Naive thymus-derived CD8-positive, alpha-beta T cell (primary cell): ENCODE measurements around the gene DTL. TPM values are rescaled to one million over a fixed set of nuclear protein-coding genes. Genes with fewer than 3 reads are reported as not detected.
"Not testable (repeated sequence)": the region's sequence is repeated elsewhere in the genome, so short reads cannot be mapped to it uniquely, and the experiment has no call there.

Experiments used
- ATAC-seq, 2 donors: fragments of 150-1000 bp; cut with Tn5 transposase in 1 of 2; sonication (Bioruptor Pico), chemical (Tn5 transposase) in 1 of 2; 1 replicate in 1 of 2; 2 replicates in 1 of 2; pipeline ENCODE4 v1.10.0; 2021; ENCODE audit warnings: mild to moderate bottlenecking in 2 of 2, moderate library complexity in 2 of 2
- POLR2A ChIA-PET: fragments of 350-600 bp; sonication (Branson Sonifier 250); formaldehyde crosslinking; loops from one replicate; lab custom pipeline; 2021; ENCODE audit warnings: antibody characterized with exemption; lab: Charles Lee
- DNase-seq, 10 donors: peaks; one replicate each; pipeline versions ENCODE4 v3.0.0 to v3.0.0-alpha.2; 2020 to 2022
- H3K27ac Mint-ChIP-seq, 10 donors: one replicate each; pipeline ENCODE4 v1.8.0; 2020 to 2022; ENCODE audit warnings: mild to moderate bottlenecking in 10 of 10, mixed read lengths in 10 of 10, moderate library complexity in 4 of 10, inconsistent platforms in 1 of 10
- H3K27me3 Mint-ChIP-seq, 5 donors: one replicate each; pipeline ENCODE4 v1.8.0; 2021 to 2022; ENCODE audit warnings: mixed read lengths in 5 of 5
- H3K36me3 Mint-ChIP-seq, 3 donors: one replicate each; pipeline ENCODE4 v1.8.0; 2020 to 2022; ENCODE audit warnings: mixed read lengths in 3 of 3, mild to moderate bottlenecking in 2 of 3, inconsistent platforms in 1 of 3
- H3K4me1 Mint-ChIP-seq, 4 donors: one replicate each; pipeline ENCODE4 v1.8.0; 2021 to 2022; ENCODE audit warnings: mixed read lengths in 4 of 4
- H3K4me3 Mint-ChIP-seq, 10 donors: one replicate each; pipeline ENCODE4 v1.8.0; 2020 to 2022; ENCODE audit warnings: mild to moderate bottlenecking in 10 of 10, mixed read lengths in 10 of 10, moderate library complexity in 6 of 10, inconsistent platforms in 1 of 10
- H3K9me3 Mint-ChIP-seq, 9 donors: one replicate each; pipeline ENCODE4 v1.8.0; 2020 to 2022; ENCODE audit warnings: mixed read lengths in 9 of 9, mild to moderate bottlenecking in 3 of 9, inconsistent platforms in 1 of 9, moderate library complexity in 1 of 9
- polyA plus RNA-seq, 3 donors: library from polyadenylated mRNA; unstranded; fragments of 300-500 nt; fragmentation: Illumina TruSeq; gene quantifications; one replicate each; pipeline ENCODE4 v1.2.3, GENCODE V29; 2021
- total RNA-seq, 8 experiments: library from RNA in 2 of 8; stranded (reverse) in 2 of 8; gene quantifications; one replicate each; pipeline ENCODE4 v1.2.3 and lab custom pipeline; 2021 to 2026

Gene DTL
- total and polyA plus RNA-seq, 5 experiments from 2014 or later: 0.11 to 0.62 (median 0.34) TPM

DNA sequence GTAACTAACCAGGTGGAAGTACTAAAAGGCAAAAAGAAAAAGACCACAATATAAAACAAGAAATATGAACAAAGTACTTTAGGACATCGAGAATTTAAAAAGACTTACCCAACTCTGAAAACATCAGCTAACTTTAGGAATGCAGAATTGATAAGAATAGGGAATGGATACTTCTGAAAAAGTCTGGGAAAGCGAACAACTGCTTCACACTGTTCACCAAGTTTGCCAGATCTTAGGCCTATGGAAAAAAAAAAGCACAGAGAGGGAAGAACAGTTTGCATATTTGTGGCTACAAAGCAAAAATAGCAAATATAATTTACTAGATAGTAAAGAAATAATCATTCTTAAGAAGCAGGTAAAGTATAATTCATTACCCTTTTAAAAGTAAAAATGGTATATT is 14.6 kb upstream of the DTL start:
- Mint-ChIP-seq H3K36me3 (peaks cover 7 to 35% (median 22%) of the 10 kb centered on the region in 3 donors), H3K27me3 (no peaks in the 10 kb centered on the region)

DNA sequence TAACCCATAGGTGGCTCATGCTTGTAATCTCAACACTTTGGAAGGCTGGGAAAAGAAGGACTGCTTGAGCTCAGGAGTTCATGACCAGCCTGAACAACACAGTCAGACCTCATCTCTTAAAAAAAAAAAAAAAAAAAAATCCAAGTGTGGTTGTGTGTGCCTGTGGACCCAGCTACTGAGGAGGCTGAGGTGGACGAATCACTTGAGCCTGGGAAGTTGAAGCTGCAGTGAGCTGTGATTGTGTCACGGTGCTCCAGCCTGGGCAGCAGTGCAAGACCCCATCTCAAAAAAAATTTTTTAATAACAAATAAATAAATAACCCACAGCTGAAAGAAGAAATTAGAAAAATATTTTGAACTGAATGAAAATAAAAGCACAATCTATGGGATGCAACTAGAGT is 14.0 kb upstream of the DTL start:
- H3K9me3 Mint-ChIP-seq: peaks cover 0 to 7% (median 2%) of the 10 kb centered on the region in 9 donors
- peaks cover 7 to 30% (median 19%) of the 10 kb centered on the region in 3 donors for H3K36me3 Mint-ChIP-seq
- H3K27me3 Mint-ChIP-seq: no peaks in the 10 kb centered on the region
- DNase-seq (no peak), ATAC-seq (no peak)
- POLR2A ChIA-PET: no interaction called here
- H3K4me1 Mint-ChIP-seq: peaks cover 2 to 10% (median 5%) of the 10 kb centered on the region in 4 donors
- no peak overlapping the region for H3K27ac Mint-ChIP-seq
- H3K4me3 Mint-ChIP-seq: no peak overlapping the region

More for the DNA sequence above, 14.6 kb upstream of the DTL start:
- Mint-ChIP-seq H3K4me3 (no peak overlapping the region), H3K4me1 (peaks cover 0 to 6% (median 4%) of the 10 kb centered on the region in 4 donors), H3K27ac (peak overlapping the region in 1 of 10 donors; percentile 51), H3K9me3 (peaks cover 0 to 7% (median 2%) of the 10 kb centered on the region in 9 donors)
- DNase-seq (no peak), ATAC-seq (no peak)
- POLR2A ChIA-PET: no interaction called here

- DNase-seq, H3K4me3 Mint-ChIP-seq, POLR2A ChIA-PET, H3K27ac Mint-ChIP-seq, ATAC-seq, H3K9me3 Mint-ChIP-seq, H3K27me3 Mint-ChIP-seq: not testable (repeated sequence)
- H3K4me1 Mint-ChIP-seq: peaks cover 2 to 17% (median 5%) of the 10 kb centered on the region in 4 donors
- H3K36me3 Mint-ChIP-seq: peaks cover 7 to 26% (median 17%) of the 10 kb centered on the region in 3 donors
Observed at GRCh38 chr1:212022908-212023307, 12.6 kb upstream of the DTL start.

DNA sequence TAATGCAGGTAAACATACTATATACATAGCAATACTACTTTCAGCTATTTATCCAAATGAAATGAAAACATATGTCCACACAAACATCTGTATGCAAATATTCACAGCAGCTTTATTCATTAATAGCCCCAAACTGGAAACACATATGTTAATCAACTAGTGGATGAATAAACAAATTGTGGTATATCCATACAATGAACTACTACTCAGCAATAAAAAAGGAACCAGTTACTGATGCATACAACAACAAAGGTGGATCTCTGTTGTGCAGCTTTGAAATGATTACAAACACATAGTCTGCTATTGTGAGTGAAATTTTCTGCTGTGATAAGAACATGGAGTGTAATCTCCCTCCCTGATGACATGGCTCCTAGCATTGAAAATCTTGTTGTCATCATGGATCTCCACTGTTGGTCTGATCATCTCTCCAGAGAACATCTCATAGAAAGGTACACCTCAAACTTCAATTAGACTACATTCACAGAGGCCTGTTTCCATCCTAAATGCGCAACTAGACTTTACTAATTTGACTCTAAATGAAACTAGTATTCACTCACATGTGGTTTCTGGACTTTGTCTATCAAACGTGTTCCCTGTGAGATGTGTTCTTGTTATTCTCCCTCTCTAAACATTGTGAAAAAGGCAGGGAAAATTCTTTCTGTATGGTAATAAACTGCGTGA is 10.9 kb upstream of the DTL start:
- no peak for DNase-seq
- no peak overlapping the region for H3K4me3 Mint-ChIP-seq
- H3K4me1 Mint-ChIP-seq: peaks cover 6 to 25% (median 8%) of the 10 kb centered on the region in 4 donors
- no peak overlapping the region for H3K27ac Mint-ChIP-seq
- no peaks in the 10 kb centered on the region for H3K27me3 Mint-ChIP-seq
- peaks cover 7 to 22% (median 17%) of the 10 kb centered on the region in 3 donors for H3K36me3 Mint-ChIP-seq
- POLR2A ChIA-PET: no interaction called here
- H3K9me3 Mint-ChIP-seq: peaks cover 0 to 7% (median 2%) of the 10 kb centered on the region in 9 donors
- ATAC-seq: no peak

DNA sequence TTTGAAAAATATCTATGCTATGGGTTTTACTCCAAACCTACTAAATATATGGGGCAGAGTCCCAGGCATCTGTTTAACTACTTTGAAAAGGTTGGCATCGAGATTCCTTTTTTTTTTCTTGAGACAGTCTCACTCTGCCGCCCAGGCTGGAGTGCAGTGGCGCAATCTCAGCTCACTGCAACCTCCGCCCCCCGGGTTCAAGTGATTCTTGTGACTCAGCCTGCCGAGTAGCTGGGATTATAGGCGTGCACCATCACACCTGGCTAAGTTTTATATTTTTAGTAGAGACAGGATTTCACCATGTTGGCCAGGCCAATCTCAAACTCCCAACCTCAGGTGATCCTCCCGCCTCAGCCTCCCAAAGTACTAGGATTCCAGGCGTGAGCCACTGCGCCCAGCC is 7.8 kb upstream of the DTL start:
- H3K9me3 Mint-ChIP-seq, H3K27ac Mint-ChIP-seq, DNase-seq, POLR2A ChIA-PET, ATAC-seq, H3K4me3 Mint-ChIP-seq, H3K27me3 Mint-ChIP-seq: not testable (repeated sequence)
- Mint-ChIP-seq H3K36me3 (peaks cover 7 to 18% (median 17%) of the 10 kb centered on the region in 3 donors), H3K4me1 (peaks cover 18 to 36% (median 25%) of the 10 kb centered on the region in 4 donors)

- ATAC-seq (no peak), DNase-seq (no peak)
- H3K9me3 Mint-ChIP-seq: no peaks in the 10 kb centered on the region
- no peak overlapping the region for H3K4me3 Mint-ChIP-seq
- peaks cover 0 to 7% (median 3%) of the 10 kb centered on the region in 3 donors for H3K36me3 Mint-ChIP-seq
- H3K4me1 Mint-ChIP-seq: peaks cover 22 to 58% (median 49%) of the 10 kb centered on the region in 4 donors
- POLR2A ChIA-PET: no interaction called here
- peaks cover 0 to 4% (median 0%) of the 10 kb centered on the region in 5 donors for H3K27me3 Mint-ChIP-seq
- no peak overlapping the region for H3K27ac Mint-ChIP-seq
Observed at GRCh38 chr1:212030936-212031528, 4.5 kb upstream of the DTL start.

DNA sequence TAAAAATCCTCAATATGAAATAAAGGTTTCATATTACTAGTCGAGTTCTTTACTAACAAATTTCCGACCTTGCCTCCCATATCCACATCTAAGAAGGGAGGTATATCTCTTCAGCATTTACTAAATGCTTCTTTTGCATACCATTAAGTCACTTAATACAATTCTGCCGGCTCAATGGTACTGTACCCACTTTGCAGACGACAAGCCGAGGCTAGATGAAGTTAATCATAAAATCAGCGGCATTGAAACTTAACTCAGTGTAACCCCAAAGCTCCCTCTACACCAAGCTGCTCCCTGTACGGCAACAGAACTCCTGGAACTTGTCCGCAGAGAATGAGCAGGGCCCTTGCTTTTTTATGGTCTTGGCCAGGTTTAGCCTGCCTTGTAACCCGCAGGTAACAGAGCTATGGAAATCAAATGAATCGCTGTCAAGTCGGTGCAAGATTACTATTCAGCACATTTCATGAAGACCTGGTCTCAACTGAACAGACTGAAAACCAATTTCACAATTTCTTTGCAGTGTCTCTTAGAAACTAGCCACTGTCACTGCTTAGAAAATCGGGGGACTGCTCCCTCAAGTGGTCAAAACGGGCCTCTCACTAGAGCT is 929 bp upstream of the DTL start:
- ATAC-seq: peak in 1 of 2 donors; percentile 6
- no peaks in the 10 kb centered on the region for H3K9me3 Mint-ChIP-seq
- peak overlapping the region; percentile 92 to 100 (median 99) for H3K4me3 Mint-ChIP-seq
- H3K27ac Mint-ChIP-seq: peak overlapping the region; percentile 94 to 99 (median 98)
- peaks cover 16 to 63% (median 41%) of the 10 kb centered on the region in 4 donors for H3K4me1 Mint-ChIP-seq
- POLR2A ChIA-PET: interaction anchor here (1.2 to 3.8 kb wide), 3 partner anchors 252 to 354 kb away, joined by 3 to 29 read pairs (median 7); partner anchors contain the start of gene PPP2R5A
- peaks cover 0 to 14% (median 8%) of the 10 kb centered on the region in 5 donors for H3K27me3 Mint-ChIP-seq
- peak in 1 of 10 donors; percentile 13 for DNase-seq
- H3K36me3 Mint-ChIP-seq: peaks cover 0 to 4% (median 2%) of the 10 kb centered on the region in 3 donors

DNA sequence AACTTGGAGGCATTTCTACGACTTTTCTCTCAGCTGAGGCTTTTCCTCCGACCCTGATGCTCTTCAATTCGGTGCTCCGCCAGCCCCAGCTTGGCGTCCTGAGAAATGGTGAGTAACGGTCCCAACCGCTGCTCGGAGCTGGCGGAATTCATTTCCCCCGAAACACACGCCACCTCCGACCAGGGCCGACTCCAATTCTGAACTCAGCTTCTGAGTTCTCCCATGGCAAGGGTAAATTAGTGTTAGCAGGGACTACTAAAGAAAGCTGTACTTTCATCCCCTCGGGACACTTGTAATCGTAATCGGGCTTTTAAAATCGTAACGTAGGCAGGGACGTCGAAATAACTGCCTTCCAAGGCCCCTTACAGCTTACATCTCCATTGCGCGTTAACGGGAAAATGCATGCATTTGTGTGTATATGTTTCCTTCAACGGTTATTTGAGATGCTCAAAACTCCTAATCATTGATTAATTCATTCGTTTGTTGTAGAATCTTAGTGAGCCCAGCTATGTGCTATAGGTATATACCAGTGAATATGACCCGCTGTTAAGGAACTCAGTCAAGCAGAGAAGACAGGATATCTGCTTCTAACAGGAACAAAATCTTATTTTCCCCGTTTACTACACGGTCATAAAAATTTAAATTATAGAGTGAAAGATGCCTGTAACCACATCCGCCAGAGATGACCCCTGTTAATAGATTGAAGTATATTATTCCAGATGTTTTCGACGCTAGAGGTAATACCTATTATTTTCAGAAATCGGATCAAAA is 472 bp downstream of the DTL start:
- Mint-ChIP-seq H3K27me3 (peaks cover 0 to 17% (median 10%) of the 10 kb centered on the region in 5 donors), H3K4me1 (peaks cover 14 to 59% (median 39%) of the 10 kb centered on the region in 4 donors), H3K9me3 (no peaks in the 10 kb centered on the region), H3K36me3 (peaks cover 0 to 2% (median under 1%) of the 10 kb centered on the region in 3 donors), H3K27ac (peak overlapping the region; percentile 49 to 99 (median 98)), H3K4me3 (peak overlapping the region; percentile 92 to 100 (median 99))
- POLR2A ChIA-PET: interaction anchor here (0.9 to 3.8 kb wide), 4 partner anchors 251 to 619 kb away, joined by 3 to 29 read pairs (median 5); partner anchors contain the start of gene PPP2R5A
- peak in 1 of 2 donors; percentile 3 for ATAC-seq
- no peak for DNase-seq

DNA sequence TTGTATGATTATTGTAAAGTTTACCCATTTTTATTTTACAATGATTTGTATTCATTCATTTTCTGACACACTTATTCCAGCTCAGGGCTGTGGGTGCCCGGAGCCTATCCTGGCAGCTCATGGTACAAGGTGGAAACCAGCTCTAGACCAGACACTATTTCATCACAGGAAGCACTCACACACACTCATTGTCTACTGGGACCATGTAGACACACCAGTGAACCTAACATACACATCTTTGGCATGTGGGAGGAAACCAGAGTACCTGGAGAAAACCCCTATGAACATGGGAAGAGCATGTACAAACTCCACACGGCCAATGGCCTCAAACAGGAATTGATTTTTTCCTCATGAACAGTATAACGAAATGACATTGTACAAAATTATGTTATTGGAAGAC is 2.4 kb downstream of the DTL start:
- Mint-ChIP-seq H3K4me3 (no peak overlapping the region), H3K9me3 (no peaks in the 10 kb centered on the region), H3K27ac (no peak overlapping the region), H3K4me1 (peaks cover 3 to 42% (median 23%) of the 10 kb centered on the region in 4 donors), H3K36me3 (peaks cover 0 to 2% (median 0%) of the 10 kb centered on the region in 3 donors), H3K27me3 (peaks cover 0 to 17% (median 11%) of the 10 kb centered on the region in 5 donors)
- POLR2A ChIA-PET: no interaction called here
- ATAC-seq: no peak
- DNase-seq: no peak

GRCh38 chr1:212039622-212040021 is 4.1 kb downstream of the DTL start:
- Mint-ChIP-seq H3K27ac (no peak overlapping the region), H3K9me3 (no peaks in the 10 kb centered on the region), H3K4me1 (peaks cover 0 to 28% (median 15%) of the 10 kb centered on the region in 4 donors), H3K27me3 (peaks cover 0 to 17% (median 11%) of the 10 kb centered on the region in 5 donors), H3K36me3 (peaks cover 0 to 2% (median 0%) of the 10 kb centered on the region in 3 donors), H3K4me3 (no peak overlapping the region)
- DNase-seq: no peak
- no peak for ATAC-seq
- POLR2A ChIA-PET: no interaction called here

GRCh38 chr1:212040629-212041412 is 5.3 kb downstream of the DTL start:
- no peak for ATAC-seq
- H3K4me3 Mint-ChIP-seq: peak overlapping the region in 3 of 10 donors; percentile 35 to 62 (median 51)
- POLR2A ChIA-PET: no interaction called here
- no peaks in the 10 kb centered on the region for H3K9me3 Mint-ChIP-seq
- peaks cover 0 to 13% (median 11%) of the 10 kb centered on the region in 5 donors for H3K27me3 Mint-ChIP-seq
- H3K27ac Mint-ChIP-seq: no peak overlapping the region
- DNase-seq: no peak
- H3K36me3 Mint-ChIP-seq: no peaks in the 10 kb centered on the region
- H3K4me1 Mint-ChIP-seq: peaks cover 0 to 16% (median 6%) of the 10 kb centered on the region in 4 donors
